Activated CD8-positive, alpha-beta memory T cell treated with anti-CD3 and anti-CD28 coated beads, Interleukin-2, amount 50 U/mL, for 24 hours (primary cell): Measurements from ENCODE around the gene EEF1A2.

ENCODE experiments used
- DNase-seq: peaks from one replicate; pipeline ENCODE4 v3.0.0-alpha.2; 2020; ENCODE audit errors: extremely low read depth

The EEF1A2 gene

DNA sequence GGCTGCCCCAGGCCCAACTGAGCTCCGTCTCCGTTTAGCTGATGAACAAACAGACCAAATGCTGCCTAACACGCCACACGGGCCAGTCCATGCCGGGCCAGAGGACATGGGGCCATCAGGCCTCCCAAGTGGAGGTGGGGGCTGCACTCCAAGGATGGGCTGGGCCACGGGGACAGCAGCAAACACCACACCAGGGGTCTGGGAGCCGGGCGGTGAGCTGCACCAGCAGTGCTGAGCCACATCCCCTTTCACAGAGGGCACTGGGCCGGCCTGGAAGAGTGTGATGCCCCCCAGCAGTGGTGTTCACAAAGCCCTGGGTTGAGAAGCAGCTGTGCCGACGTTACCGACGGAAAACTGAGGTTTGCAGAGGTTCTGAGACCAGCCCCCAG lies 29.2 kb downstream of the EEF1A2 start:
- DNase-seq: no peak

DNA sequence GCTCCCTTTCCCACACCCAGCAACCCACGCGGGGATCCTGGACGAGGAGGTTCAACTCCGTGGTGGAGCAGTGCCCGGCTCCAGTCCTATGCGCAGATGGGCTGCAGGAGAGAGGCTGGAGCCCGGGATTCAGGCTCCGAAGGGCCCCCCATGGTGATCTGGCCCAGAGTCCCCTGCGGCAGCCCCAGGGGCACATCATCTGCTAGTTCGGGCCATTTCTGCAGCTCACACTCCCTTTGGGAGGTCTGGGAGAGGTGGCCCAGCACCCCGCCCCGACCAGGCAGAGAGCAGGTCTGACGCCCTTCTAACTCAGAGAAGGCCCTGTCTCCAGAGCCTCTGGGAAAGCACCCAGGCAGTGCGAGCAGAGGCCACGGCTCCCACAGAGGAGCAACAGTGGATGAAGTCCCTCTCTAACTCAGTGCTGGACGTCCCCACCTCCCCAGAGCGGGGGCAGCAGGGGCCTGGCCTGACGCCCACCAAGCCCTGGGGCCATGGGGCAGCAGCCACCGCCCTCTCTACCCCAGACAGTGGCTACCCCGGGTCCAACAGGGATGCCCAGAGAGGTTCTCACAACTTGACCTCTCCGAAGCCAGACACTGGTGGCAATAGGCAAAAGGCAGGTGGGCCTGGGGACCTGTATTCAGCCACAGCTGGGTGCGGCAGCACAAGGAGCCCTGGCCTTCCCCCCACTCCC lies 29.7 kb downstream of the EEF1A2 start:
- DNase-seq: no peak

DNA sequence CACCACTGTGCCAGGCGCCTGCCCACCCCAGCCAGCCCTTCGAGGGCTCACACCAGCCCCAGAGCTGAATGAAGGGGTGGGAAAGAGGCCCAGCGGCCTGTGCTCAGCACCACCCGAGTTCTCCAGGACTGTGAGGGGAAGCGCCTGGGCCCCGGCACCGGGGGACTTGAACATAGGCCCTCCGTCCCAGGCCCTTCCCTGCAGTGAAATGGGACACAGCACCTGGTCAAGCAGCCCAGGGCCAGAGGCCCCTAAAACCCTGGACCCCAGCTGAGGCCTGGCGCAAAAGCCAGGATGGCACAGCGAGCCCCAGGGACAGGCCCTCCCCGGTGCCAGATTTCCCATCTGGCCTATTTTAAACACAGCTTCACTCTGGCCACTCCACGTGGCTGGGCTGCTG lies 30.5 kb downstream of the EEF1A2 start:
- DNase-seq: no peak

DNA sequence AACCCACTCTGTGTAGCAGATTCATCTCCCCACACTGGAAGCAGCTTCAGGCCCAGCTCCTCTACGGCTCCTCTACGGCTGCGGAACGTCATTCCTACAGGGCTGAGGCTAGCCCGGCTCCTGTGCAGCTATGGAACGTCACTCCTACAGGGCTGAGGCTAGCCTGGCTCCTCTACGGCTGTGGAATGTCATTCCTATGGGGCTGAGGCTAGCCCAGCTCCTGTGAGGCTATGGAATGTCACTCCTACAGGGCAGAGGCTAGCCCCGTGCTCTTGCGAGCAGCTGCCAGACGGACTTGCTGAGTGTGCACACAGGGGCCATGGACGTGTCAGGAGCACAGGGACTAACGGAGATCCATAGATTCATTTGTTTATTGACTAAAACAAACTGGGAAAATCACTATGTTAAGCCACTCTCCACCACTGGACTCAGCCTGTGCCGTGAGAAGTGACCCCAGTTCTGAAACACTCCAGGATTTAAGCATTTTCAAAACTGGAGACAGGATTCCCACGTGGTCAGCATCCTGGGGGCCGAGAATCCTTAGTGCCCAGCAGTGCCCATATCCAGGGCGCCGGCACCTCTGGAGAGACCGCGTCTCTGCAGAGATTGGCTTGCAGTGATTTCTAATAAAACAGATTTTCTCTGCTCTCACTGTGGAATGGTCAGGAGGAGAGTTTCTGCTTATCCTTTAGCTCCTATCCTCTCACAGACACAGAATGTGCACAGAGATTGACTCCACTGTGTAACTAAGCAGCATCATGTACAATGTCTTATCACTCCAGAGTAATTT lies 31.4 kb downstream of the EEF1A2 start:
- no peak for DNase-seq

DNA sequence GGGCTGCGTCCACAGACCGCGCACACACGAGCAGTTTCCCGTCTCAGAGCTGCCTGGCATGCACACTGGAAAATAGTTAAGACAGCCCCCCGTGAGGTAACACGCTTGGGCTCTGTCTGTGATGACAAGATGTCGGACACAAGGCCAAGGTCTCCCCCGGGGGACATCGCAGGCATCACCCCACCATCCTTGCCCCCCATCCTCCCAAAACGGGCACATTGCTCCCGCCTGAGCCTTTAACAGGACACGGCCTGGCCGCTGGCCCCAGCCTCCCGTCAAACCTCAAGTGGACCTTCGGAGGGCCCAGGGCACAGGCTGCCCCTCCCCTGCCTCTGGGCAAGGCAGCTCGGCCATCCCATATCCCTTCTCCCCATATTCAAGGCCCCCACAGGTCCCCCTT lies 32.0 kb downstream of the EEF1A2 start:
- no peak for DNase-seq

DNA sequence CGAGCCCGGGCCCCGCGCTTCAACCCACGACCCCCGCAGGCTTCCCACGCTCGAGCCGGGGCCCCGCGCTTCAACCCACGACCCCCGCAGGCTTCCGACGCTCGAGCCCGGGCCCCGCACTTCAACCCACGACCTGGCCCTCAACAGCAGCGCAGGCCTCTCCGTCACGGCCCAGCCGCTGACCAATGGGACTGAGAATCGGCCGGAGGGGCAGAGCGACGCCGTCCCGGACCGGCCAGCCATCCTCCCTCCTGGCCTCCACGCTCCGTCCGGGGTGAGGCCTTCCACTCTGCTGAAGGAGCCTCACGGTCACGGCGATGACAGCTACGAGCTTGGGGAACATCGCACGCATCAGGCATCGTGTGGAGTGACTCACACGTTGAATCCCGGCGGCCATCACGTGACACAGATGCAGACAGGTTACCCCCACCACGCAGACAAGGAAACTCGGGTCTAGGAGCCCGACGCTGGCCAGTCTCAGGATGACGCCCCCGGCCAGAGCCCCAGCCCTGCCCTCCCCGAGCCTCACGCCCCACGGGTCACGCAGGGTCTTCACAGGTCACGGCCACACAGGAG lies 32.5 kb downstream of the EEF1A2 start:
- DNase-seq: no peak

DNA sequence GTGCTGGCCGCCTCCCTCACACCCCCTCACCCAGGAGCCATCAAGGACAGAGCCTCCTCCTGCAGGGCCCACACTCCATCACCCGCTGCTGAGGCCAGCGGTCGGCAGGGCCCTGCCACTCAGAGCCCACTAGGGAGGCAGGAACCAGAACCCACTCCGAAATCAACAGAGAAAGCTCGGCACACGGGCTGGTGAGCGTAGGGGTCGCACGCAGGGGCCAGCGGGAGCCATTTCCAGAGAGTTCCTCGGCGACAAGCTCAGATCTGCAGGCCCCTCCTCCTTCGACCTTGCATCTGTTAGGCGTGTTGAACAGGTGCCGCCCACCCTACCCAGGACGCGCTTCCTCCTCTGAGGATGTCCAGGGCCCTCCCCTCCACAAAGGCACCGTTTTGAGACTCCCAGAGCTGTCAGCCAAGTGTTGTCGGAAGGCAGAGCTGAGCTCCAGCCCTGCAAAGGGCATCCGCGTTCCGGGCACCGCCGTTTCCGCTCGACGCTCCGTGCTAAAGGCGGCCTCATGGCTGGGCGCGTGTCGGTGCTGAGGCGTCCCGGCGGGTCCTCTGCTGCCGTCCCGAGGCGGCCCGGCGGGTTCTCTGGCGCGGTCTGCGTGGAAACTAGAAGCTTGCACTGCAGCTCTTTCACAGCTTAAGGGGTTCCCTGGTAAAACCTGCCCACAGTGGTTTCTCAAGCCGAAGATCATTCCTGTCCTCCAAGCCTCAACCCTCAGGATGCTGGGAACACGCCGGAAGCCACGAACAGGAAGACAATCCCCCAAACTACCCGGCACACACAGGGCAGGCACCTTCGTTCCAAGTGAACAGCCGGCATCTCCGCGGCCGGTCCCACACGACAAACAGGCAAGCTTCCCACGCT lies 33.3 kb downstream of the EEF1A2 start:
- DNase-seq: no peak

DNA sequence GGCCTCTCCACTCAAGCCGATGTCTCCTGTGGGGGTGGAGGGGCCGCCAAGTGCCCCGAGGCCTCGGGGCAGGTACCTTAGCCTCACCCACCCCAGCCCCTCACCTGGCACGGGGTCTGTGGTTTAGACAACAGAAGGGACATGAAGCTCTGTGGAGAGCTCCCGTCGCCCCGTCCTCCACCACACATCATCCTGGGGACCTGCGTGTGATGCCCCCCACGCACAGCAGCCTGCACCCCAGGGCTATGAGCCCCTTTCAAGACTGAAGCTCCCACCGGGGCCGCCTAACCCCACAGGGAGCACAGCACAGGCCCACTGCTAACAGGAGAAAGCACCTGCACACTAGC lies 34.6 kb downstream of the EEF1A2 start:
- DNase-seq: no peak

DNA sequence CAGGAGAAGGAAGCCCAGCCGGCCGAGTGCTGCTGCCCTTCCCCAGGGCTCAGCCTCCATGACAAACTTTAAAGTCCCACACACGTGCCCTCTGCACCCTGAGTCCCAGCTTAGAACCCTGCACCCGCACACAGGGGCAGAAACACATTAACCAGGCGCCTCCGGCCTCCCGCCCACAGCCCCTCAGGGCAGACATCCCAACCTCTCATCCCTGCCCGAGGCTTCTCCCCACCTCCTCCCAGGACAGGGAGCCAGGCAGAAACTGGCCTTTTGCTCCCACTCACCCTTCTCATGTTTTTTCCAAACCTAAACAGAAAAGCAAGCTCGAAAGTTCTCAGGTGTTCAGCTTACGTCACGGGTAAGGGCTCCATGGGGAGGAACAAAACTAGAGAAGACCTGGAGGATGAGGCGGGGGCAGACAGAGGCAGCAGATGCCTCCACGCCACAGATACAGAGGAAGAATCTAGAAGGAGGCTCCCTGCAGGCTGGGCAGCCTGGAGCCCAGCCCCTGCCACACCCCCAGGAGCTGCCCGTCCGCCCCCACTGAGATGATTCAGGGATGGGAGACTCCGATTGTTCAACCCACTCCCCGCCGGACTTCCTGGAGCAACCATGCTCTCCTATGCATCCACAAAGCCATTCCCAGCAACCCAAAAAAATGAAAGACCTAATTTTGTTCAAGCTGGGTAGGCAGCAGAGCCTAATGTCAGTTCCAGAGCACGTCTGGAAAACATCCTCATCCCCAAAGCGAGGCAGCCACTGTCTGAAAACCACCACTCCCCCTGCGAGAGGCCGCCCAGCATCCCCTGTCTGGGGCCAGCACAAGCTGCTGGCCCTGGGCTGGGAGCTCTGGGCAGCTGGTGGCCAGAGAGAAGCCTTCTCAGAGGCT lies 35.2 kb downstream of the EEF1A2 start:
- DNase-seq: no peak

DNA sequence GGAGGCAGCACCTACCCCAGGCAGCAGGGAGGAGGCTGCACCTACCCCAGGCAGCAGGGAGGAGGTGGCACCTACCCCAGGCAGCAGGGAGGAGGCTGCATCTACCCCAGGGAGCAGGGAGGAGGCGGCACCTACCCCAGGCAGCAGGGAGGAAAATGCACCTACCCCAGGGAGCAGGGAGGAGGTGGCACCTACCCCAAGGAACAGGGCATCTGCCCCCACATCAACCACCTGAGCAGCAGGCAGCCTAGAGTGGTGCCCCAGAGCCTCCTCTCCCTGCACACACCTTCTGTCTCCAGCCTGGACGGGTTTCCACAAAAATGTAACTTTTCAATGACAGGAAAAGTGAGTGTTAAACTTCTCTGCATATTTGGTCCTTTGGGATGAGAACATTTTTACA lies 36.6 kb downstream of the EEF1A2 start:
- no peak for DNase-seq

DNA sequence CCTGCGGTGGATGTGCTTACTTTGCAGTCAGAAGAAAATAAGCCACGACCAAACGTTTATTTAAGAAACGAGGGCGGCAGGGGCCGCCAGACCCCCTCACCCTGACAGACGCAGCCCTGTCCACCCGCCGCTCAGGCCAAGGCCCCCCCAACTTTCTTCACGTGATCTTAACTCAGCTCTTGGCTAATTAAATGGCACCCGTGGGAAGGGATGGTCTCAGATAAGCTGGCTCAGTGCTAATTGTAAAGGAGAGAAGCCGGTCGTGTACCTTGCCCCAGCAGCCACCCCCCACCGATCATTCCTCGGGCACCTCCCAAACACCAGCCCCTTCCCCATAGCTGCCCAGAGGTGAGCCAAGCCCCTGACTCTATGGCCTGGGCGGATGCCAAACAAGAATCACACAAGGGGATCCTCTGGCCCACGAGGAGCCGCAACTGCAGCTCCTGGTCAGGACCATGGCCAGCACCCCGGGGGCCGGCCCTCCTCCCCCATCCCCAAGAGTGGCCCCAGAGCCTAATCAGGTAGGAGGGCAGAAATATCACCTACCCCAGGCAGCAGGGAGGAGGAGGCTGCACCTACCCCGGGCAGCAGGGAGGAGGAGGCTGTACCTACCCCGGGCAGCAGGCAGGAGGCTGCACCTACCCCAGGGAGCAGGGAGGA lies 37.6 kb downstream of the EEF1A2 start:
- no peak for DNase-seq

DNA sequence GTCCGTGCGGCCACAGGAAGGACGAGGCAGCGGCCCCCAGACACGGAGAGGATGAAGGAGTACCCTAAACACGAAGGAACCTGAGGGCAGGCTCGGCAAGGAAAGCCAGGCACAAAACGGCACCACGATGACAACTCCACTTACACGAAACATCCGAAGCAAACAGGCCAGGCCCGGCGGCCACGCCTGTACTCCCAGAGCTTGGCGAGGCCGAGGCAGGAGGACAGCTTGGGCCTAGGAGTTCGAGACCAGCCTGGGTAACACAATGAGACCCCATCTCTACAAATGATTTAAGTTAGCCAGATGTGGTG lies 39.9 kb downstream of the EEF1A2 start:
- no peak for DNase-seq

DNA sequence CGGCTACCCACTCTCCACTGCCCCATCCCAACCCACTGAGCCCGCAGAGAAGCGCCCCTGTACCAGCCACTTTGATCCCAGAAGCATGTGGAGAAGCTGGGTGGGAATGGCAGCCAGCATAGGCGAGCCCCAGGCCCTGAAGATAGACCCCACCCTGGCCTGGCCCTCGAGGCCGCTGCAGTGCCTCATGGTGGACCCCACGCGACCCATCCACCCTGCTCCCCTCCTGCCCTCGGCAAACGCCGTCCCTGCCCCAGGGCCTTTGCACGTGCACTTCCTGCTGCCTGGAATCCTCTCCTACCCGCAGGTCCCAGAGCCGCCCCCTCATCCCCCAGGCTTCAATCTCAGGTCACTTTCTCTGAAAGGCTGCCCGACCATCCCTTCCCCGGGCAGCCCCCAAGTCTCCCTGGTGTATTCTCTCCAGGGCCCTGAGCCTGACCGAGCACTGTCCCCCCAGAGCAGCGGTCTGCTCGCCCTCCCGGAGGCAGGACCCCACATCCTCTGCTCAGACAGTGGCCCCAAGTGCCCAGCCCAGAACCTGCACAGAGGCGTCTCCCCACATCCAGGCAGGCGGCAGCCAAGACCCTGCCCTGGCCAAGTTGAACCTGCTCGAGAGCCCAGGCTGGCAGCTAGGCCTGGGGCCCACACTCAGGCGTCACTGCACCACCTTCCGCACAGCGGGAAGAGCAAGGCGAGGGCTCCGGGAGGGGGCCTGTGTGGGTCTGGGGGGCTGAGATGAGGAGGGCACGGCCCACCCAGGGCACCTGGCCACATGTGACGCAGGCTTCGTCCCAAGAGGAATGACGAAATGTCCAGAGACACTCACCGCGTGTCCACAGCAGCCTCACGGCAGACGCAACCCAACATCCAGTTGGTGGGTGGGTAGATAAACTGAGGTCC lies 40.5 kb downstream of the EEF1A2 start:
- DNase-seq: no peak

DNA sequence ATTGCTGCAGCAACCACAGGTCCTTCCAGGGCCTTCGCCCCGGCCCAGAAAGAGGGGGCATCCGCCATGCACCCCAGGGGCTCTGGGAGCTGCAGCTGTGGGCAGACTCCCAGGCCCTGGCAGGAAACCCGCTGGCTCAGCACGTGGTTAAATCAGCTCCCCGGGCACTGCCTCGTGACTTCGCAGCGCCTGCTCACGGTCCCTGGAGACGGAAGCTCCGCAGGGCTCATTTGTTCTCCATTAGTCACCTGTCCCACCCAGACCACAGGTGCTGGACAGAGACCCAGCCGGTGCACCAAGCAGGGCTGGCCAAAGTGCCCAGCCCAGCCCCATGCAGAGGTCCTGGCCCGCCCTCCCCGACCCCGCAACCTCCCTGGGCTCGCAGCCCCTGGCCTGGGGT lies 41.1 kb downstream of the EEF1A2 start:
- DNase-seq: no peak

DNA sequence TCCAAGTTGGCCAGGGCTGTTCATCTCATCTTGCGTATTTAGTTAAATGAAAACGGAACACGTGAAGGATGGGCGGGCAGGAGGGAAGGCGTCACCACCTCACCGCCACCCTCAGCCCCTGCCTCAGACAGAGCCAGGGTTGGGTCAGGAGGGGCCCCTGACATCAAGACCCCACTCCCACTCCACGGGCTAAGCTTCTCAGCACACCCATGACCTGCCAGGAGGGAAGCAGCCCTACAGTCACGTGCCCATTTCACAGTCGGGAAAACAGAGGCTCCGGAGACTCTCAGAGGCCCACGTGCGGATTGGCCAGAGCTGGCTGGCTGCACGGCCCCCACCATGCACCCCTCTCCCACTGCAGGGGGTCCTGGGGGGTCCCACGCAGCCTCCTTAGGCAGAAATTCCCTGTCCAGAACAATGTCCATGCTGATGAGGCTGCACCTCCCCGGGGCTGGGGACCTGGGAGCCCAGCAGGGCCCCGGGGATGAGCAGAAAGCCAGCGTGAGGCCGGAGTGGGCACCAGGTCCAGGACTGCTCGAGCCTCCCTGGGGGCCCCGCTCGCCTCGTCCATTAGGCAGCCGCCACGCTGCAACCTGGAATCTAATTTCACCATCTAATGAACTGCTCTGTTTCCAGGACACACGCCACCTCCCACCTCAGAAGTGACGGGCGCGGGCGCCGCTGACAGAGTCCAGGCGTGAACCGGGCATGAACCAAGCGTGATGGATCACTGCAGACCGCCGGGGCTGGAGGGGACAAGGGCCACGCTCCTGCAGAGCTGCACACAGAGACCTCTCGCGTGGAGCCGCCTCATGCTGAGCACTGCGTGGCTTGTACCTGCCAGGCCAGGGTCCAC lies 42.2 kb downstream of the EEF1A2 start:
- DNase-seq: no peak

DNA sequence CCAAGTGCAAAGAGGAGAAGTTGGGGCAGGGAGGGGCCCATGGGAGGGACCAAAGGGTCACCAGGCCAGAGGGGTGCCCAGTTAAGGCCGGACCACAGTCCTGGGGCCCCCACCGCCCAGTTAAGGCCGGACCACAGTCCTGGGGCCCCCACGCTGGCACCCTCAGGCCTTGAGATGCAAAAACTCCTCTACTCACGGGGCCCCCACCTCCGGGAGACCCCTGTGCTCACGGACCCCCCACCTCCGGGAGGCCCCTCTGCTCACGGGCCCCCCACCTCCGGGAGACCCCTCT lies 43.4 kb downstream of the EEF1A2 start:
- DNase-seq: no peak

DNA sequence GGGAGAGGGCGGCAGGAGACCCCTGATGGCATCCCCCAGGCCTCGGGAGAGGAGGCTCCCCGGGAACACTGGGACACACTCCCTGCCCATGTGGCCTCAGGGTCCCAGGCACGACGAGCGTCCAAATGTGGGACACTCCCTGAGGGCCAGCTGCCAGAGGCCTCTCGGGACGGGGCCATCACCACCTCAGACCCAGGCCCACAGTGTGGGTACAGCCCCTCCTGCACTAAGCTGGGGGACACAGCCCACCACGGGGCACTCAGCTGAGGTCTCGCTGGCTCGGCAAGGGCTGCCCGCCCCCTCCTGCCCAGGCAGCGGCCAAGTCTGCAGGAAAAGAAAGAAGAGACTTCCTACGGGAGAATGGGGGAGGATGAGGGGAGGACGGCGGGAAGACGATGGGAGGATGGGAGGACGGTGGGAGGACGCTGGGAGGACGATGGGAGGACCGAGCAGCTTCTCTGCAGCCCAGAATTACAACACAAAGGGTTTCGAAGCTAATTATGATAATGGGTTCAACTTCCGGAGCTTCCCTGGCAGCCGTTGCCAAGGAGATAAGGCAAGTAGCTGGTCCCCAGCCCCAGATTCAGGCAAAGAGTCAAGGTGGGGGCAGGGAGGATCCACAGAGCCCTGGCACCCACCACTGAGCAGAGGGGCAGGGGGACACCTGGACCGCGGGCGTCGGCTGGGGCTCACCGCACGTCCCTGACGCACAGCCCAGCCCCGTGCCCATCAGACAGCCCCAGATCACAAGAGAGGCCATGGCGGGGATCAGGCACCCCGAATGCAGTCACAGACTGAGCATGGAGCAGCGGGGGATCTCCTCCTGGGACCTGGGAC lies 43.9 kb downstream of the EEF1A2 start:
- no peak for DNase-seq

DNA sequence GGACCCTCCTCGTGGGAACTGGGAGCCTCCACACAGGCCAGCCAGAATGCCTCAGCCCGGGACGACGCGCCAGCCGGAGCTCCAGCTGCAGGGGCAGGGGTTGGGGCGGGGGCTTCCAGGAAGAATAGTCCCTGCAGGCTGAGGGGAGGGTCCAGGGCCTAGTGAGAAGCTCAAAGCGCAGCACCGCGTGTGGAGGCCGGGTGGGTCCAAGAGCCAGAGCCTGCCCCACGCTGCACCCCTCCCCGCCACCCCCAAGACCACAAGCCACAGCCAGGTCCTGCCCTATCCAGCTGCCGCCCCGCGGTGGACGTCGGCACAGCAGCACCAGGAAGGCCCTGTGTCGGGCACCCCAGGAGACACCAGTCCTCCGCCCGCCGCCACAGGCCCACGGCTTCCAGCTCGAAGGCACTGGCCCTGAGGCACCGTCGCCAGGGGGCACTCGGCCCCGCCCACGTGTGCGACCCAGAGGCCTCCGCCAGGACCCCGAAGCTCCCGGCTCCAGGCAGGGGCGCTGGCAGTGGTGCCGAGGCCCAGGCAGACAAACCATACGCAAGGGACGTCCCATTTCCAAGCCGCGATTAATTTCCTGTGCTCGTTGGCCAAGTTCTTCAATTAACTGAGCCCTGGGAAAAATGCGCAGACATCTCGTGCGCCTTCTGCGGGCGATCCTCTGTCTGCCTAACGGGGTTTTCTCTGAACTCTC lies 45.9 kb downstream of the EEF1A2 start:
- DNase-seq: no peak
